ENCODE measurements around the gene LTBP1. TPM values are rescaled to one million over a fixed set of nuclear protein-coding genes. Genes with fewer than 3 reads are reported as not detected.
"Not testable (repeated sequence)": the region's sequence is repeated elsewhere in the genome, so short reads cannot be mapped to it uniquely, and the experiment has no call there.

The LTBP1 gene
- total RNA-seq, 1 experiment from 2014 or later: 119 TPM

- Mint-ChIP-seq H3K4me1 (ENCODE audit: insufficient read depth, unreplicated experiment) (peaks cover 7% of the 10 kb centered on the region), H3K27ac (ENCODE audit: low read depth, unreplicated experiment) (peak overlapping the region; percentile 66), H3K4me3 (ENCODE audit: unreplicated experiment) (peak overlapping the region; percentile 36), H3K27me3 (ENCODE audit: insufficient read depth, unreplicated experiment) (no peaks in the 10 kb centered on the region), H3K36me3 (ENCODE audit: insufficient read depth, unreplicated experiment) (peaks cover 13% of the 10 kb centered on the region), H3K9me3 (ENCODE audit: unreplicated experiment) (no peaks in the 10 kb centered on the region)
- intact Hi-C loops (cut with micrococcal nuclease): no loop called here
- no TSS peak for BruUV-seq (replicated peaks)
- ChIA-PET POLR2A (interaction anchor here (1.4 kb wide), 1 partner anchor 19 kb away, joined by 10 read pairs; no protein-coding TSS in a partner anchor), CTCF (interaction anchor here (0.5 to 0.7 kb wide), 3 partner anchors 161 to 607 kb away, joined by 3 read pairs; no protein-coding TSS in a partner anchor)
- TF ChIP-seq CTCF (IDR thresholded peaks at IDR 0.05; ENCODE audit: unreplicated experiment): no peak
- DNase-seq (ENCODE audit: unreplicated experiment): no peak
Observed at GRCh38 chr2:33230842-33231241, 284.1 kb downstream of the LTBP1 start.

- DNase-seq (ENCODE audit: unreplicated experiment); CTCF ChIA-PET; H3K27ac Mint-ChIP-seq (ENCODE audit: low read depth, unreplicated experiment); POLR2A ChIA-PET; H3K27me3 Mint-ChIP-seq (ENCODE audit: insufficient read depth, unreplicated experiment); intact Hi-C loops (cut with micrococcal nuclease); BruUV-seq (replicated peaks); H3K9me3 Mint-ChIP-seq (ENCODE audit: unreplicated experiment); H3K4me3 Mint-ChIP-seq (ENCODE audit: unreplicated experiment): not testable (repeated sequence)
- Mint-ChIP-seq H3K4me1 (ENCODE audit: insufficient read depth, unreplicated experiment) (peaks cover 30% of the 10 kb centered on the region), H3K36me3 (ENCODE audit: insufficient read depth, unreplicated experiment) (peaks cover 12% of the 10 kb centered on the region)
Observed at GRCh38 chr2:33235559-33235958, 288.8 kb downstream of the LTBP1 start.

GRCh38 chr2:33236482-33237385 lies 290.0 kb downstream of the LTBP1 start:
- POLR2A ChIA-PET: interaction anchor here (0.9 to 1.2 kb wide), 6 partner anchors 18 to 104 kb away, joined by 3 to 4 read pairs (median 3); no protein-coding TSS in a partner anchor
- Mint-ChIP-seq H3K36me3 (ENCODE audit: insufficient read depth, unreplicated experiment) (peaks cover 12% of the 10 kb centered on the region), H3K4me3 (ENCODE audit: unreplicated experiment) (no peak overlapping the region), H3K4me1 (ENCODE audit: insufficient read depth, unreplicated experiment) (peaks cover 29% of the 10 kb centered on the region), H3K9me3 (ENCODE audit: unreplicated experiment) (no peaks in the 10 kb centered on the region), H3K27me3 (ENCODE audit: insufficient read depth, unreplicated experiment) (no peaks in the 10 kb centered on the region), H3K27ac (ENCODE audit: low read depth, unreplicated experiment) (peak overlapping the region; percentile 24)
- peak; percentile 77 for DNase-seq (ENCODE audit: unreplicated experiment)
- no peak for TF ChIP-seq CTCF (IDR thresholded peaks at IDR 0.05; ENCODE audit: unreplicated experiment)
- intact Hi-C loops (cut with micrococcal nuclease): no loop called here
- CTCF ChIA-PET: interaction anchor here (0.6 kb wide), 1 partner anchor 52 kb away, joined by 3 read pairs; no protein-coding TSS in a partner anchor
- no TSS peak for BruUV-seq (replicated peaks)

- no peaks in the 10 kb centered on the region for H3K27me3 Mint-ChIP-seq (ENCODE audit: insufficient read depth, unreplicated experiment)
- no peak overlapping the region for H3K4me3 Mint-ChIP-seq (ENCODE audit: unreplicated experiment)
- DNase-seq (ENCODE audit: unreplicated experiment): peak; percentile 74
- H3K9me3 Mint-ChIP-seq (ENCODE audit: unreplicated experiment): no peaks in the 10 kb centered on the region
- intact Hi-C loops (cut with micrococcal nuclease): no loop called here
- peaks cover 12% of the 10 kb centered on the region for H3K36me3 Mint-ChIP-seq (ENCODE audit: insufficient read depth, unreplicated experiment)
- peaks cover 29% of the 10 kb centered on the region for H3K4me1 Mint-ChIP-seq (ENCODE audit: insufficient read depth, unreplicated experiment)
- no peak for TF ChIP-seq CTCF (IDR thresholded peaks at IDR 0.05; ENCODE audit: unreplicated experiment)
- CTCF ChIA-PET: interaction anchor here (0.6 to 1.1 kb wide), 3 partner anchors 29 to 33 kb away, joined by 3 to 4 read pairs (median 3); no protein-coding TSS in a partner anchor
- POLR2A ChIA-PET: interaction anchor here (1.0 kb wide), 1 partner anchor 85 kb away, joined by 3 read pairs; no protein-coding TSS in a partner anchor
- peak overlapping the region; percentile 86 for H3K27ac Mint-ChIP-seq (ENCODE audit: low read depth, unreplicated experiment)
- no TSS peak for BruUV-seq (replicated peaks)
Observed at GRCh38 chr2:33238111-33238510, 291.4 kb downstream of the LTBP1 start.

All from MCF 10A (cell line).